Muscle of leg (tissue), 11 donors: ENCODE data around the gene SRF. TPM values are rescaled to one million over a fixed set of nuclear protein-coding genes. Genes with fewer than 3 reads are reported as not detected.
A peak's percentile ranks its signal among the peaks of the same experiment; 100 is the strongest.

ENCODE experiments used
- DNase-seq: peaks from one replicate; pipeline ENCODE4 v3.0.0; 2013
- H3K27ac ChIP-seq: one replicate; pipeline ENCODE4 v1.5.1; 2013; ENCODE audit warnings: mild to moderate bottlenecking, low read length, control low read depth
- H3K27me3 ChIP-seq: one replicate; pipeline ENCODE4 v1.6.1; 2013; ENCODE audit warnings: low read length; ENCODE audit not compliant: control insufficient read depth, insufficient read depth
- H3K36me3 ChIP-seq: one replicate; pipeline ENCODE4 v1.6.1; 2013; ENCODE audit warnings: low read length; ENCODE audit not compliant: control insufficient read depth, insufficient read depth
- H3K4me1 ChIP-seq: one replicate; pipeline ENCODE4 v1.6.1; 2013; ENCODE audit warnings: low read length; ENCODE audit not compliant: control insufficient read depth, insufficient read depth
- H3K4me3 ChIP-seq: one replicate; pipeline ENCODE4 v1.5.1; 2013; ENCODE audit warnings: low read length, control low read depth
- H3K9me3 ChIP-seq: replicated peaks from 2 replicates; pipeline ENCODE4 v1.6.1; 2013; ENCODE audit warnings: low read depth, low read length; ENCODE audit not compliant: control insufficient read depth
- WGBS: methylation state at CpG from one replicate; pipeline ENCODE4 v1.1.5; 2013; ENCODE audit warnings: missing lambda C conversion rate; ENCODE audit not compliant: insufficient coverage; 5-methylcytosine and 5-hydroxymethylcytosine counted together
- polyA plus RNA-seq, 8 donors: library from polyadenylated mRNA; unstranded; fragments of 120-200 nt; gene quantifications; one replicate each; pipeline versions ENCODE4 v1.2.1 to v1.2.3, GENCODE V29; 2013; ENCODE audit warnings: inconsistent platforms in 1 of 8, low replicate concordance in 1 of 8; ENCODE audit not compliant: insufficient read length in 8 of 8, insufficient read depth in 1 of 8
- total RNA-seq: library from RNA; stranded (reverse); fragments of 120-200 nt; gene quantifications from one replicate; pipeline ENCODE4 v1.2.4, GENCODE V29; 2013

The SRF gene
- total and polyA plus RNA-seq, 9 donors, result 21.9 to 58.5 (median 45.0) TPM

GRCh38 chr6:43181621-43181941, 10.5 kb downstream of the SRF start:
- DNase-seq, result no peak
- Histone ChIP-seq H3K27me3 (no peaks in the 10 kb centered on the region), H3K4me1 (peaks cover 18% of the 10 kb centered on the region), H3K9me3 (no peaks in the 10 kb centered on the region), H3K36me3 (peaks cover 62% of the 10 kb centered on the region), H3K4me3 (peak overlapping the region; percentile 85), H3K27ac (peak overlapping the region; percentile 56)
- WGBS, result 31% methylated on average over 7 of the region's 9 CpGs

DNA sequence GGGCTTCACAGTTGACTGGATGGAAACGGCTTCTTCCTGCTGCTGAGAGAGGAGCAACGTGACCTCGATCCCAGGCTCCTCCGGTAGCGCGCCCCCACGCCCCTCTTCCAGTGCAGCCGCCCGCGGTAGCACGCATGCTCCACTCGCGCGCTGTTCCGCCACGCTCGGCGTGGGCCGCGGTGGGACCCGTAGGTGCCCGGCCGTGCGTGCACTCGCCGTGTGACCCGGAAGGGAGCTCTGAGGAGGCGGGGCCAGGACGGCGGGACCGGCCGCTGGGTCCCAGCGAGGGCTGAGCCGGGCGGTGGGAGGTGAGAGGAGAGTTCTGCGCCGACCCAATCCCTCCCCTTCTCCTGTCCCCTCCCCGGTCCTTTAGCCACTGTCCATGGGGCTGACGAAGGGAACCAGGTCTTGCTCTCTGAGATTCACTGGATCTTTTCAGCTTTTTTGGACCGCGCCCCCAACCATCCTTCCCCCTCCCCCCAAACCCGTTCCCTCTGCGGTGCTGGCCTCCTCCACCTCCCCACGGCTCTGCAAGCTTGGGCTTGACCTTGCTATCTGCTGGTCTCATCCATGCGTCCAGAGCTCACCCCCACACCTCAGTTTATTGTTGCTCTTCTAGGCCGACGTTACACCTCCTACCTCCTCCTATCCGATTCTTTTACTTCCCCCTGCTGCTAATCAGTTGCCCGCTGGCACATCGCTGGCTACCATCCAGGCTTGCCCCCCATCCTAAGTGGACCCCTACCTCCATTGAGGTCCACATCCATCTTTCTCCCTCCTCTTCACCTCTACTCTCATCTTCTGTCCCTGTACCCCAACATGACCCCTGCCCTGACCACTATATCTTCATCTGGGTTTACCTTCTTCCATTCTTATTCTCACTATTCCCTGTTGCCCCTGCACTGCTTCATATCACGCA, 11.1 kb downstream of the SRF start, which contains the start of gene CUL9:
TSS of gene CUL9 (plus strand) at position 255 of the 919 bp plus-strand sequence. CDS start 2,115 bp downstream, outside the sequence.
- H3K27ac ChIP-seq, result peak within 1 kb of the TSS; percentile 56
- H3K27me3 ChIP-seq, result no peaks in the 10 kb centered on the region
- peak; percentile 92 for DNase-seq
- peaks cover 18% of the 10 kb centered on the region for H3K4me1 ChIP-seq
- WGBS, result 2% methylated on average over 47 of the region's 51 CpGs
- peaks cover 63% of the 10 kb centered on the region for H3K36me3 ChIP-seq
- no peaks in the 10 kb centered on the region for H3K9me3 ChIP-seq
- peak within 1 kb of the TSS; percentile 85 for H3K4me3 ChIP-seq

DNA sequence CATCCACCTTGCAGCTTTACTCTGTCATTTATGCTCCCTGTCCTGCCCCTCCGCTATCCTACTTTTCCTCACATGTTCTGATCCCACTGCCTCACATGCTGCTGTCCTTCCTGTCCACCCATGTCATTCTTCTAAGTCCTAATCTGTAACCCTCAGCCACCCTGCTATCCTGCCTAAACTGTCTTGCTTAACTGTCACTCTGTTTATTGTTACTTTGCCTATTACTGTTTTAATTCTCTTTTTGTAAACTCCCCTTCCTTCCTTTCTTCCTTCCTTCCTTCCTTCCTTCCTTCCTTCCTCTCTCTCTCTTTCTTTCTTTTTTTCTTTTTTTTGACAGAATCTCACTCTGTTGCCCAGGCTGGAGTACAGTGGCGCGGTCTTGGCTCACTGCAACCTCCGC, 12.4 kb downstream of the SRF start:
- Histone ChIP-seq H3K36me3 (peaks cover 69% of the 10 kb centered on the region), H3K4me3 (no peak overlapping the region), H3K27me3 (no peaks in the 10 kb centered on the region), H3K27ac (no peak overlapping the region), H3K4me1 (peaks cover 18% of the 10 kb centered on the region), H3K9me3 (no peaks in the 10 kb centered on the region)
- 100% methylated on average over 4 of the region's 4 CpGs for WGBS
- no peak for DNase-seq

DNA sequence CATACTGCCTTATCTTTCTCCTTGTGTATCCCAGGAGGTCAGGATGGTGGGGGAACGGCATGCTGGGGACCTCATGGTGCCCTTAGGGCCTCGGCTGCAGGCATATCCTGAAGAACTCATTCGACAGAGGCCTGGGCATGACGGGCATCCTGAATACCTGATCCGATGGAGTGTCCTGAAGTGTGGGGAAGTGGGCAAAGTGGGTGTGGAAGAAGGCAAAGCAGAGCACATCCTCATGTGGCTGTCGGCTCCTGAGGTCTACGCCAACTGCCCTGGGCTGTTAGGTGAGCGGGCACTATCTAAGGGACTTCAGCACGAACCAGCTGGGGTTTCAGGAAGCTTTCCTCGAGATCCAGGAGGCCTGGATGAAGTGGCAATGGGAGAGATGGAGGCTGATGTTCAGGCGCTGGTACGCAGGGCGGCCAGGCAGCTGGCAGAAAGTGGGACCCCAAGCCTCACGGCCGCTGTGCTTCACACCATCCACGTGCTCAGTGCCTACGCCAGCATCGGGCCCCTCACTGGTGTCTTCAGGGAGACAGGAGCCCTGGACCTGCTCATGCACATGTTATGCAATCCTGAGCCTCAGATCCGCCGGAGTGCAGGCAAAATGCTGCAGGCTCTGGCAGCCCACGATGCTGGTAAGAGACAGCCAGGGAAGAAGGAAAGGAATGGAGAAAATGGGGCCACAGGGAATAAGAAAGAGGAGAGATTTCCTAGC, 13.4 kb downstream of the SRF start:
- no peaks in the 10 kb centered on the region for H3K27me3 ChIP-seq
- no peak overlapping the region for H3K4me3 ChIP-seq
- 89% methylated on average over 21 of the region's 21 CpGs for WGBS
- no peak for DNase-seq
- H3K27ac ChIP-seq, result no peak overlapping the region
- peaks cover 66% of the 10 kb centered on the region for H3K36me3 ChIP-seq
- peaks cover 18% of the 10 kb centered on the region for H3K4me1 ChIP-seq
- no peaks in the 10 kb centered on the region for H3K9me3 ChIP-seq

DNA sequence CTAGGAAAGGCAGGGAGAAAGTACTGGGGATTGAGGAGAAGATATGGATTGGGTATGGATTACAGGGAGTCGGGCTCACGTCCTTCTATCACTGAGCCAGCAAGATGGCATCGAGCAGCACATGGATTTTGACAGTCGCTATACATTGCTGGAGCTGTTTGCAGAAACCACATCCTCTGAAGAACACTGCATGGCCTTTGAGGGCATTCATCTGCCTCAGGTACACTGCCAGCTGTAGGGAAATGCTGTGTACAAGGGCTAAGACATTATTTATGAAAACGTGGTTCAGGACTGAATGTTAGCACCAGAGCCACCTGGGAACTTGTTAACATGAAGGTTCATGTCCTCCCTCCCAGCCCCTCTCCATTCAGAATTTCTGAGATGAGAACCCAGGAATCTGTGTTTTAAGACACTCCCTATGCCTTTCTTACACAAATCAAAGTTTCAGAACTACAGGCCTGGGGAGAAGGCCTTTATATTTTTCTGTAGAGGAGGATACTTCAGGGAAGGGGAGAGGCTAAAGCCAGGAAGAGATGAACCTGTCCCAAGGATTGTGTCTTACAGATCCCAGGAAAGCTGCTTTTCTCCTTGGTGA, 14.4 kb downstream of the SRF start:
- DNase-seq, result no peak
- peaks cover 60% of the 10 kb centered on the region for H3K36me3 ChIP-seq

DNA sequence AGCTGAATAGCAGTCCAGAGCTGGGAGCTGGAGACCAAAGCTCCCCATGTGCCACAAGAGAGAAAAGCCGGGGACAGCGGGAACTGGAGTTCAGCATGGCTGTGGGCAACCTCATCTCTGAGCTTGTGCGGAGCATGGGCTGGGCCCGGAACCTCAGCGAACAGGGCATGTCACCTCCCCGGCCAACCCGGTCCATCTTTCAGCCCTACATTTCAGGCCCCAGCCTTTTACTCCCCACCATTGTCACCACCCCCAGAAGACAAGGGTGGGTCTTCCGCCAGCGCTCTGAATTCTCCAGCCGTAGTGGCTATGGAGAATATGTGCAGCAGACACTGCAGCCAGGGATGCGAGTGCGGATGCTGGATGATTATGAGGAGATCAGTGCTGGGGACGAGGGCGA, 14.9 kb downstream of the SRF start:
- Histone ChIP-seq H3K27me3 (no peaks in the 10 kb centered on the region), H3K4me1 (peaks cover 17% of the 10 kb centered on the region), H3K4me3 (no peak overlapping the region), H3K27ac (no peak overlapping the region), H3K9me3 (no peaks in the 10 kb centered on the region), H3K36me3 (peaks cover 56% of the 10 kb centered on the region)
- 92% methylated on average over 14 of the region's 14 CpGs for WGBS
- no peak for DNase-seq

More for the DNA sequence above, 14.4 kb downstream of the SRF start:
- WGBS, result 78% methylated on average over 3 of the region's 5 CpGs
- Histone ChIP-seq H3K4me1 (peaks cover 18% of the 10 kb centered on the region), H3K27ac (no peak overlapping the region), H3K4me3 (no peak overlapping the region), H3K27me3 (no peaks in the 10 kb centered on the region), H3K9me3 (no peaks in the 10 kb centered on the region)

DNA sequence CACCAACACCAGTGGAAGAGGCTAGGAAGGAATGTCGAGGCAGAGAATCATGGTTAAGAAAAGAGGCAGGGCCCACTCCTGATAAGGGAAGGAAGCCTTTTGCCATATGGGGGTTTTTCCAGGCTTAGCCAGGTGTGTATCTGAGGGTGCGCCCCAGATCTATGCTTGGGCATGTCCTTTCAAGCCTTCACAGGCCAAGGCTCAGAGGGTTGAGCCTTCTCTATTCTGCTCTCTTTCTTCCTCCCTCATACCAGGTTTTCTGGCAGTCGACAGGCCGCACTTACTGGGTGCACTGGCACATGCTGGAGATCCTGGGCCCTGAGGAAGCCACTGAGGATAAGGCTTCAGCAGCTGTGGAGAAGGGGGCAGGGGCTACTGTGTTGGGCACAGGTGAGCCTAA, 15.6 kb downstream of the SRF start:
- Histone ChIP-seq H3K4me3 (no peak overlapping the region), H3K9me3 (no peaks in the 10 kb centered on the region), H3K27ac (no peak overlapping the region), H3K27me3 (no peaks in the 10 kb centered on the region), H3K36me3 (peaks cover 55% of the 10 kb centered on the region), H3K4me1 (peaks cover 10% of the 10 kb centered on the region)
- 100% methylated on average over 1 of the region's 4 CpGs for WGBS
- DNase-seq, result no peak

DNA sequence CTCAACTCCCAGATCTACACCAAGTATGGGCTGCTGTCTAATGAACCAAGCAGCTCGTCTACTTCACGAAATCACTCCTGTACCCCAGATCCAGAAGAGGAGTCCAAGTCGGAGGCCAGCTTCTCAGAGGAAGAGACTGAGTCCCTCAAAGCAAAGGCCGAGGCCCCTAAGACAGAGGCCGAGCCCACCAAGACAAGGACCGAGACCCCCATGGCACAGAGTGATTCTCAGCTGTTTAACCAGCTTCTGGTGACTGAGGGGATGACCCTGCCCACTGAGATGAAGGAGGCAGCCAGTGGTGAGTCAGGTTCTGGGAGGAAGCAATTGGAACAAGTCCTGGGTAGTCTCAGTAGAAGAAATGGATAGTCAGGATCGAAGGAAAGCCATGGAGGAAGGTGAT, 16.8 kb downstream of the SRF start:
- H3K27me3 ChIP-seq, result no peaks in the 10 kb centered on the region
- DNase-seq, result no peak
- no peak overlapping the region for H3K27ac ChIP-seq
- H3K4me3 ChIP-seq, result no peak overlapping the region
- 94% methylated on average over 6 of the region's 7 CpGs for WGBS
- peaks cover 4% of the 10 kb centered on the region for H3K4me1 ChIP-seq
- H3K9me3 ChIP-seq, result no peaks in the 10 kb centered on the region
- peaks cover 61% of the 10 kb centered on the region for H3K36me3 ChIP-seq

- H3K4me3 ChIP-seq, result no peak overlapping the region
- 94% methylated on average over 10 of the region's 10 CpGs for WGBS
- no peak for DNase-seq
Observed at GRCh38 chr6:43188426-43188825, 17.4 kb downstream of the SRF start.

GRCh38 chr6:43189776-43190304, 18.8 kb downstream of the SRF start:
- H3K36me3 ChIP-seq, result peaks cover 61% of the 10 kb centered on the region
- WGBS, result 100% methylated on average over 1 of the region's 6 CpGs

More at GRCh38 chr6:43188426-43188825, 17.4 kb downstream of the SRF start:
- Histone ChIP-seq H3K27me3 (no peaks in the 10 kb centered on the region), H3K9me3 (no peaks in the 10 kb centered on the region), H3K27ac (no peak overlapping the region), H3K4me1 (no peaks in the 10 kb centered on the region), H3K36me3 (peaks cover 66% of the 10 kb centered on the region)

More at GRCh38 chr6:43189776-43190304, 18.8 kb downstream of the SRF start:
- no peaks in the 10 kb centered on the region for H3K4me1 ChIP-seq
- no peaks in the 10 kb centered on the region for H3K27me3 ChIP-seq
- DNase-seq, result no peak
- H3K9me3 ChIP-seq, result no peaks in the 10 kb centered on the region
- H3K27ac ChIP-seq, result no peak overlapping the region
- H3K4me3 ChIP-seq, result no peak overlapping the region
